ENCODE measurements around the gene CDH13.

The CDH13 gene

DNA sequence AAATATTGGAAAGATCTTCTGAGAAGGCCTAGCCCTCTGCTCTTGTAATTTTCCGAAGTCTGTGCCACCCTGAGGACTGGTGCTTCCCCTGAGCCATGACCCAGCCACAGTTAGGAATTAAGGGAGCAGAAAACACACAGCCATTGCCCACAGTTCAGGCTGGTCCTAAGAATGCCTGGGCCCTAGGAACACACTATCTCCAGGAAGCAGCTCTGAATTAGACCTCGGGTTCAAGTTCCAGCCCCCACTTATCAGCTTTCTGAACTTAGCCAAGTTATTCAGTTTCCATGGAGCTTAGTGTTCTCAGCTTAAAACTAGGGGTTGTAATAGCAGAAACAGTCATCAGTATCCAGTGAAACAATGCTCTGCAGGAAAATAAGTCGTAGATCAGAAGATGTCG lies 56.0 kb downstream of the CDH13 start:
- no peak overlapping the region for H3K4me3 ChIP-seq (ENCODE audit: low read depth, low read length)

DNA sequence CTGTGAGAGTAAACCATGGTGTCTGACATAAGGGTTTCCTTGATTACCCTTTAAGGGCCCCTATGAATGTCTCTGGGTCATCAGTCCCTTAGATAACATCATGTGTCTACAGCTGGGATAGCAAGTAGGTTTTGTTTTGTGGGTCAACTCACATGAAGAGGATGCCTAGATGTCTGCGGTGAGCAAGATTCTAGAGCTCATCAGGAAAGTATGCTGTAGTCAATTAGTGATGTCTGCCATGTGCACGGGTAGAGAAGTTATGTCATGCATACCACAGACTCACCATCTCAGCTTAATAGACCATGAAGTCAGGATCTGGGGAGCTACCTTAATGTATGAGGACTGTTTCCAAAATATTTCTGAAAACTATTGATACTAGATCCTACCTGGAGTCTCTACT lies 57.5 kb downstream of the CDH13 start:
- no peak overlapping the region for H3K4me3 ChIP-seq (ENCODE audit: low read depth, low read length)

DNA sequence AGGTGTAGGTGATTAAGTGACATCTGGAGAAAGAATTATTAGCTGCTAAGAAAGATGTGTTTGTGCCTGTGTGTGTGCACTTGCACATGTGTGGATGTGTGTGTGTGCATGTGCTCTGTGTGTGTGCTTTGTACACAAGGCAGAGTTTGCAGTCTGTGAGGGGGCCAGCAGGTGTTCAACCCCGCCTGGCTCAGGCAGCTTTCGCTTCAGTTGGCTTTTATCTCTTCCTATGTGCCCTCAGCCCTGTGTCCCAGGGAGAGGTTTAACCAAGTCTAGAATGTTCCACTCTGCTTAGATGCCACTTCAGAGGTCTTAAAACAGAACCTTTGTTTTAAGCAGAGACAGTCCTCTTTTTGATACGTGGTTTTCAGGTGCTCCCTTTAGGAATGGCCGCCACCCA lies 58.8 kb downstream of the CDH13 start:
- H3K4me3 ChIP-seq (ENCODE audit: low read depth, low read length): no peak overlapping the region

DNA sequence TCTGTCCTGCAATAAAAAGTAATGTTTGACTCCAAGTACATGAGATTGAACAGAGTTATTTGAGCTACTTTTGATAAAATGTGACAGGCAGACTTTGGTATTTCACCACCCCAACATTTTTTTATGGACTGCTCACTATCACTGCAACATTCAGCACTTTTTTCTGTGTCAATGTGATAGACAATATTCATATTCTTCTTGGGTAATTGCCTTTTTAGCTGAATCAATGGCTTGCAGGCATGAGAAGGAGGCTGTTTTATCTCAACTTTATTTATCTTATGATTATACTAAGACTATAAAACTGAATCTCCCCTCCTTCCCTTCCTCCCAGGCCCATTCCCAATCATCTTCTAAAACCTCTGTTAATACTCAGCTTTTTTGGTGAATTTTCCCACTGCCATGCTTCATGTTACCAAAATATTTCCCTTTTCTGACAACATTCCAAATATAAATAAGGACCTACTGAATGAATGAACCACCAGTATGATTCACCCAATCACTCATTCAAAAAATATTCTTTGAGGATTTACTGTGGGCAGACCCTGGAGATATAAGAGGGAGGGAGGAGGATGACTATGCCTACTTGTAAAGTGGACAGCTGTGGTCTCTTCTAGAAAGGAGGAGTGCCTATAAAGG lies 67.6 kb downstream of the CDH13 start:
- no peak overlapping the region for H3K4me3 ChIP-seq (ENCODE audit: low read depth, low read length)

DNA sequence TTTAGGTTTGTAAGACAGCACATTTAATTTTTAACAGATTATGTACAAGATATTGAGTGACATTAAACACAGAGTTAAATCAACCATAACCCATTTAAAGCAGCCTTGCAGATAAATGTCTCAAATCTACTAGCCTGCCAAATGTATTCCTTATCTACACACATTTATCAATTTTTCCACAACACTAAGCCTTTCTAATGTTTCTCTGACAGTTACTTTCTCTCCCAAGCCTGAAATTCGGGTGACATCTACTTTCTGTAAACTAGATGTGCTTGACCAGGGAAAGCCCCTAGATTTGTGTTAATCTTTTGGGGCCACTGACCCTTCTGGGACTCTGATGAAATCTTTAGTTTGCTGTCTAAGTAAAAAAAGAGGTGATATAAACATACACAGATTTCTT lies 69.0 kb downstream of the CDH13 start:
- no peak overlapping the region for H3K4me3 ChIP-seq (ENCODE audit: low read depth, low read length)

DNA sequence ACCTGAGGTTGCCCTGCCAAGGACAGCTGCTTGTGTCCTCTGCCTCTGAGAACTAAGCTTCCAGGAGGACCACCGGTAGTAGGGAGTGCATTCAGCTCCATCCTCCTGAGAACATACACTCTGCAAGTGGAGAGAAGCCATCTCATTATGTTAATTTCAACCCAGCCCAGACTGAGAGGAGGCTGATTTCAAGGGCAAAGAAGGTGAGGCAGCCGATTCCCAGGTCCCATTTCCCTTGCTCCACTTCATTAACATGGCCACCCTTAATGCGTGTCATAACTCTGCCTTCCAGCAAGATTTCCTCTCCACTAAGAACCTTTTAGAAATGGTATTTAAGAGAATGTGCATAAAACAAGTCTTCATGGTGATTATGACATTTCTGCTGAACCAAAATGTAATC lies 72.5 kb downstream of the CDH13 start:
- no peak overlapping the region for H3K4me3 ChIP-seq (ENCODE audit: low read depth, low read length)

DNA sequence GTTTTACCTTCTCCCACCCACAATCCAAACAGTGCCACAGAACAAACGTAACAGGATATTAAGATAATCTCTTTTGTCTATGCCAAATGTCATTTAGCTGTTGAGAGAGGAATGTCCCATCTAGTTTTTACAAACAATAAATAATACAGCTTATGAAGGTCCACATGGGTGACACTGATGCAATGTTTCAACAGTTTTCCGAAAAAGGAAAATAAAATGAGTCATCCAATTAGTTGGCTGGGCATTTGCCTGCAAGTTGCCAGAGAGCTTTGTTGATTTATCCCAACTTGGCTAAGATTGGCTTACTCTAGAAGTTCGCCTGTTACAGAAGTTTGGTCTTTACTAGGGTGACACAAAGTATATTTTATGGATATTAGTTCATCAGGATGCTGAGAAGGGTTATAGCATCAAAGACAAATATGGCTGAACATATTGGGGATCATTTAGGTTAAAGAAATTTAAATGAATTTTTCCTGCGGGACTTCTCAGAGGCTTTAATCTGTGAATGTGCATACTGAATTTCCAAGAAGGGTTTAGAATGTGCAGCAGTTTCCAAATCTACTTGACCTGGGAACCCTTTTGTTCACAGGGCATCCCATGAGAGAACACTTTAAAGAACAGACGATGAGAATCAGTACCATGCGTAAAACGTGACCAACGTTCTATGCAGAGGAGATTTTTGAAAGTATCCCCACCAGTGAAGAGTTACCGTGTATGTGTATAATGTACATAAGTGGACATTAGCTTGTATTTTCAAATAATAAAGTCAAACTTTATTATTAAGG lies 73.1 kb downstream of the CDH13 start:
- no peak overlapping the region for H3K4me3 ChIP-seq (ENCODE audit: low read depth, low read length)

DNA sequence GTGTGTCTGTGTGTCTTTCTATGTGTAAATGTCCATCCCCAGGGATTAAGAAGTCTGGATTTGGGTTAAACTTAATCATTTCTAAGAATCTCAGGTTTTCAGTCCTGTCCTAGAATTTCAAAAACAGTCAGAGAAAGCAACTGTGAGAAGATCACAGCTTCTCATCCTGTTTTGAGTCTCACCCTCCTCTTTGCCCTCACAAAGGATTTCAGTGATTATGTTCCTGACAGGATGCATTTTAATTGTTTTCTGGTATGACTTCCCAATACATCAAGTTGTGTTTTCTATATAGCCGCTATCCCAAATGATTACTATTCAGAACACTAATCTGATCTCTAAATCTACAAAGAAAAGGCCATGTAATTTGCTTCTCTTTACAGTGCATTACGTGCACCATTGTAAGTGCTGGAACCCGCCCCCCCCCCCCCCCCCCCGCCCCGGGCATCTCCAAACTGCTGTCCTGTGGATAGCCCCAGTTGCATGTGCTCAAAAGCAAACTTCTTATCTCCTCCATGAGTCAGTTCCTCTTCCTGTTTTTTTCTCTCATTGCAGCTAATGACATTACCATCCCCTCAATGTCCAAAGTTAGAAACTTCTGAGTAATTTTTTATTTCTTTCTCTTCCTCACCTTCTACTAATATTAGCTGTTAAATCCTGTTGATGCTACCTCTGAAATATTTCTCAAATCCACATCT lies 73.9 kb downstream of the CDH13 start:
- H3K4me3 ChIP-seq (ENCODE audit: low read depth, low read length): no peak overlapping the region

DNA sequence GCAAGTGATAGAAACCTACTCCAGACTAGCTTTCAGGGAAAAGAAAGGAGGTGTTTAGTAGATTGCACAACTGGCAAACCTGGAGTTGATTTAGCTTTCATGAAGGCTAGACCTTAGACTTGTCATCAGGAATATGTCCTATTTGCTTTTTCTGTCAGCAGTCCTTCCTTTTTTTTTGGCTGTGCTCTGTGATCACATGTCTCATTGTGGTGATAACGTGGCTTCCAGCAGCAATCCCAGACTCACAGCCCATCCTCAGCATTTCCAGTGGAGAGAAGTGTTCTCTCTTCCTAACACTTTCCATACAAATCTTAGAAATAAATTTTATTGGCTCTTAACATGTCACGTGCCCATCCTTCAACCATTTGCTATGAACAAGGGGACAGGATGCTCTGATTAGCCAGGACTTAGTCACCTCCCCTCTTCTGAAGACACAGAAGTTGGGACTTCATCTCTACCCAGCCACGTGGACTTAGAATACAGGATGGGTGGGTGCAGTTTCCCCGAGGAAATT lies 74.7 kb downstream of the CDH13 start:
- no peak overlapping the region for H3K4me3 ChIP-seq (ENCODE audit: low read depth, low read length)

DNA sequence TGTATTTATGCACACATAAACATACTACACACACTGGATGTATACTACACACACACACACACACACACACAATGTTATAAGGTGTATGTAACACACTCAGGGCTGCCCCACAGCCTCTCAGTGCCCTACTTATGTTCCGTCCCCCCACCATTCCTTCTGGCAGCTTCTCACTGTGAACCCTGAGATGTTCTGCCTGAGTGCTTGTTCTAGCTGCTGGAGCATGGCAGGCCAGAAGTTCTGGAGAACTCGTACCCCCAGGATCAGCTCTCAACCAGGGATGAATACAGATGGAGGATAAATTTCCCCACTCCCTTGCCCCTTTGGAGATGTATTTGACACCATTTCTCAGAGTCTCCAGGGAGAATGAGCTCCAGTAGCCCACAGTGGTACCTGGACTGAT lies 76.4 kb downstream of the CDH13 start:
- no peak overlapping the region for H3K4me3 ChIP-seq (ENCODE audit: low read depth, low read length)

DNA sequence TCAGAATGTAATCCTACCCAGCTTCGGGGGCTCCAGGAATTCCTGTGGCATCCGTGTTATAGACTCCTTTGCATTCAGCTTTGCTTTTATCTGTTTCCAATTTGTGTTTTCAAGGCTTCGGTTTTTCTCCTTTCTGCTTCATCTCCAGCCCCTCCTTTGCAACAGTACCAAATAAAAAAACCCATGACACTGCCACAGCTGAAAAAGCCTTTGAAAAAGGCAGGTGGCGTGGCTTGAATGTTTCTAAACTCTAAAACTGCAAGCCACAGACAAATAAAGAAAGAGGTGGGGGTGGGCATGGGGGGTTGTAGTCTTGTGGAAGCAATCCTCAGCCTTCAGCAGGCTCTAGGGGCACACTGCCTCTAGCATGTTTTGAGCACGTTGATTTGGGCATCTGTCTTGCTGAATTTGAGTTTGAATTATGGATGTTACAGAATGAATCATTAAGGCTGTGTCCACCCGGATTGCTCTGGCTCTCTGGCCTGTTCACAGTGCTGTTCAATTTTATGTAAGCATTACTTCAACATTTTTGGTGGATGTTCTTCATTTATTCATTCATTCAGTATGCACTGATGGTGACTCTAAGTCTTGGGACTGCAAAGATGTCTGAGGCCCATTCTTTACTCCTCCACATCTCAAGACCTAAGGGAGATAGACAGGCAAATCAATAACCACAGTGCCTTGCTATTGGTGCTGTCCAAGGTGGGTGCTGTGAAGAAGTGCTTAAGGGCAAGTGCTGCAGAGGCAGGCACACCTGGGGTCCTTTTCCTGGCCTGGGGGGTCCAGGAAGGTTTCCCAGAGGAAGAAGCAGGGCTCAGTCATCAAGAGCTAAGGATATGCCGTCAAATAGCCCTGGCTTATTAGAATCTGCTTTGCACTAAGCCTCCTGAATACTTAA lies 77.4 kb downstream of the CDH13 start:
- no peak overlapping the region for H3K4me3 ChIP-seq (ENCODE audit: low read depth, low read length)

DNA sequence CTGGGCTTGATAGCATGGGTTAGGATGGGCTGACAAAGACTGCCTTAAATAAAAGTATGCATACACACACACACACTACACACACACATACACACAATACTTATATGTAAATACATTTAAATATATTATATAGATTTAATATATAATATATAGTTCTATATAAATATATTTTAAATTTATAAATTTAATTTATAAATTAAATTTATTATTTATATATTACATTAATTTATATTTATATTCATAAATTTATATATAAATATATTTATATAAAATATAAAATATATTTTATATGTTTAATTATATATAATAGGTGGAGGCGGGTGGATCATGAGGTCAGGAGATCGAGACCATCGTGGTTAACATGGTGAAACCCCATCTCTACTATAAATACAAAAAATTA lies 83.2 kb downstream of the CDH13 start:
- no peak overlapping the region for H3K4me3 ChIP-seq (ENCODE audit: low read depth, low read length)

DNA sequence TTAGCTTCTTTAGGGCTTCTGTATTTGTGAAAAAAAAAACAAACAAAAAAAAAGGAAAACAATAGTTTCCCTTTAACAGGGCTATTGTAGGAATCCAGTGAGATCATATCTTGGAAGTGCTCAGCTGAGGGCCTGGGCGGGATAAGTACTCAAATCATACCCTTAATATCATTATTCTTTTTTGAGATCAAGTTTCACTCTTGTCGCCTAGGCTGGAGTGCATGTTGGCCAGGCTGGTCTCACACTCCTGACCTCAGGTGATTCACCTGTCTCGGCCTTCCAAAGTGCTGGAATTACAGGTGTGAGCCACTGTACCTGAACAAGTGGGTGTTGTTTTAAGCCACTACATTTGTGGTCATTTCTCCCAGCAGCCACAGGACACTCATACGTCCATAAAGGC lies 87.0 kb downstream of the CDH13 start:
- no peak overlapping the region for H3K4me3 ChIP-seq (ENCODE audit: low read depth, low read length)

DNA sequence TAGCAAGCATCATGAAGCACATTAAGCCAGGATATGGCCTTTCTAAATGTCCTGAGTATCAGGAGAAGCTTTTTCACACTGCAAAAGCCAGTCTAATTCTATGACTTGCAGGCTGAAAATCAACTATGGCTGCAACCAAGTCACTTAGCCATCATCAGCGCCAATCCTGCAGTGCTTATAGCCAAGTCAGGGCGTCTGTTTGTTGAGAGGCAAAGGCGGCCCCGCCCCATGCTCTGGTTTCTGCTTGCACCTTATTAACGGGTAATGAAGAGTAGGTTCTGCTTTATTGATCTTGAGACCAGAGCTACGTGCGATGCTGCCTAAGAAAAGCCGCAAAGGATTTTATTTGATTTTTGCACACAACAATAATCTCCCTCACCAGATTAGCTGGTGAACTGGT lies 88.4 kb downstream of the CDH13 start:
- H3K4me3 ChIP-seq (ENCODE audit: low read depth, low read length): no peak overlapping the region

DNA sequence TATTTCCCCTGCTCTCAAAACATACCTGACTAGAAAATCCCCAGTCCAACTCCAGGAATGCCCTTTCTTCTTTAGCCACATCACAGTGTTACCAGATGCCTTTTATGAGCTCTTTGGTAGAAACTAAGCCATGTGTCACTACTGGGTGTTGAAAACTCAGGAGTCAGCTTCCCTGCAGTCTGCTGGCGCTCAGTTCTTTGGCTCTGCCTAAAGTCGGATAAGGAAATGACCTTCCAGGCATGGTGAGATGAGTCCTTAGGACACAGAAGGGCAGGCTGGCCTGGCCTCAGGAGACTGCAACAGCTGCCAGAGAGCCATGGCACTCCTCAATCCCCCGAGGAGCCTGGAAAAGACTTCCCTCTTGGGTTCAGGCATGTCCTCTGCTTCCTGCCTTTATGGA lies 89.1 kb downstream of the CDH13 start:
- H3K4me3 ChIP-seq (ENCODE audit: low read depth, low read length): no peak overlapping the region

DNA sequence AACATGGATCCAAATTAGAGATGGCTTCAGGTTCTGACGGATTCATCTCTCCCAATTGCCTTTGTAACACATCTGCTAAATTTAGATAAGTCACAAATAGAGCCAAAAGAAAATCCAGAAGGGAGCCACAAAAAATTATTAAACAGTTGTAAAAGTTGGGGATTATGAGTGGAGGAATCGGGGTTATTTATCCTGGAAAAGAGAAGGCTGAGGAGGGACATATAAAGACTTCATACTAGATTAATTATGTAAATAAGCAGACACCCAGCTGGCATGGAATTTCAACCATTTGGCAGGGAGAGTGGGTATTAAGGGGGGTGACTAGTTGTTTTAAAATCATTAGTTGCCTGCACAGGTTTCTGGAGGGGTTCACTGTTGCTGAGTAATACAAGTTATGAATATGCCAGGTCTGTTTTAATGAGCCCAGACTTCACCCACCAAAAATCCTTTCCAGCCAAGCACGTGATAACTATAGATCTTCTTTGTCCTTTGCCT lies 89.6 kb downstream of the CDH13 start:
- no peak overlapping the region for H3K4me3 ChIP-seq (ENCODE audit: low read depth, low read length)

DNA sequence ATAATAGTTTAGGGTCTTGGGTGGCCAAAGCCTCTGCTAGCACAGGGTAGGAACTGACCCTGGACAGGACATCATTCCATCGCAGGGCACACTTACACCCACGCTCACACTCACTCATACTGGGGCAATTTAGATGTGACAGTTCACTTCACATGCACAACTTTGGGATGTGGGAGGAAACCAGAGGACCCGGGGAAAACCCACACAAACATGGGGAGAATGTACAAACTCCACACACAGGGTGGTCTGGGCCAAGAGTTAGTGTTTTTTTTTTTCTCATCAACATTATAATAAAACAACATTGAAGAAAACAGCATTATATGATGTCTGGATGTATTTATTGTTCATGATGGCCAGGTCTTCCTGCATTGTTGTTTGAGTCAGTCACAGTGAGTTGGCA lies 93.6 kb downstream of the CDH13 start:
- no peak overlapping the region for H3K4me3 ChIP-seq (ENCODE audit: low read depth, low read length)

DNA sequence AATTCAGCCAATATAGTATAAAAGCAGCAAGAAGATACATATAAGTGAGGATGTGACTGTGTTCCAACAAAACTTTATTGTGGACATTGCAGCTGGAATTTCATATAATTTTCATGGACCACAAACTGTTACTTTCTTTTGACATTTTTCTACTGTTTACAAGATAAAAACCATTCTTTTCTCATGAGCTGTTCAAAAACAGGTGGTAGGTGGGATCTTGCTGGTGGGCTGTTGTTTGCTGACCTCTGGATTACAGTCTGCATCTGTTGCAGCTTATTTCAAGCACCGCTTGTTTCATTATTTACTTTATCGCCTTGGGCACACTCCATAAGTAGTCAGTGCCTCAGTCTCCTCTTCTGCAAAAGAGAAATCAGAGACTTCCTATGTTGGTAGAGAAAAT lies 99.5 kb downstream of the CDH13 start:
- no peak overlapping the region for H3K4me3 ChIP-seq (ENCODE audit: low read depth, low read length)

DNA sequence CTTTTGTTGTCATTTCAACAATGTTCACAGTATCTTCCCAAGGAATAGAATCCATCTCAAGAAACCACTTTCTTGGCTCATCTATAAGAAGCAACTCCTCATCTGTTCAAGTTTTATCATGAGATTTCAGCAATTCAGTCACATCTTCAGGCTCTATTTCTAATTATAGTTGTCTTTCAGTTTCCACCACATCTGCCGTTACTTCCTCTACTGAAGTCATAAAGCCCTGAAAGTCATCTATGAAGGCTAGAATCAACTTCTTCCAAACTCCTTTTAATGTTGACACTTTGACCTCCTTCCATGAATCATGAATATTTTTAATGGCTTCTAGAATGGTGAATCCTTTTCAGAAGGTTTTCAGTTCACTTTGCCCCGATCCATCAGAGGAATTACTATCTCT lies 102.1 kb downstream of the CDH13 start:
- no peak overlapping the region for H3K4me3 ChIP-seq (ENCODE audit: low read depth, low read length)

DNA sequence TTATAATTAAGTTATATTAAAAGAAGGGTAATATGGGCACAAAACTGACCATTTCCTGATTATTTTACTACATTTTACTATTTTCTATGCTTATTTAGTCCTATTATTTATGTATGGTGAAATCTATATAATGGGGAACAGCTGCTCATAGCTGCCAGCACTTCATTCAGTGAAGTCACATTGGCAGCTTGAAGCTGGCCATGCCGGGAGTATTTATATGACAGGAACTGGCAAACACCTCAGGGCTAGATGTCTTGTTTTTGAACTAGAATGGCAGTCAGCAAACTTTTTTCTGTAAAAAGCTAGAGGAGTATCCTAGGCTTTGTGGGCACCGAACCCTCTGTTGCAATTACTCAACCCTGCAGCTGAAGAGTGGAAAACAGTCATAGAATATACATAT lies 104.1 kb downstream of the CDH13 start:
- no peak overlapping the region for H3K4me3 ChIP-seq (ENCODE audit: low read depth, low read length)

DNA sequence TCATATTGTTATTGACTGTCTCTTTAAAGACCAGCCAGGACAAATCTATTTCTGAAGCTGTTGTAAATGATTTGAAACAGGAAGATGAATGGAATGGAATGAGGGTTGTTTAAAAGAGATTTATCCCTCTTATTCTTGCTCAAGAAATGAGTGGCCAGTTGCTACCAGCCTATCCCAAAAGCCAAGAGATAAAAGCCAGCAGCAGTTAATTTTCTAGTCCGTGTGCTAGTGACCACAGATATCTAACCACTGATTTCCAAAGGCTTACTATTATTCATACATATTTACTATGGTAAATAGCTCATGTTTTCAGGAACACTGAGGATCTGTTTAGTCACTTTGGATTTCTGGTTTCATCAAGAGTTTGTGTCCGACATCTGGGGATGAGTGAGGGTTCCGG lies 105.7 kb downstream of the CDH13 start:
- H3K4me3 ChIP-seq (ENCODE audit: low read depth, low read length): no peak overlapping the region
